Smooth muscle cell (in vitro differentiated cells): ENCODE measurements around the gene CD46. TPM values are rescaled to one million over a fixed set of nuclear protein-coding genes. Genes with fewer than 3 reads are reported as not detected.

Source experiments
- DNase-seq: peaks from one replicate; lab custom pipeline; 2025; ENCODE audit not compliant: unreplicated experiment; lab: John Stamatoyannopoulos, UW
- H2AFZ ChIP-seq: fragments of 200-600 bp; sonication (generic); 2 replicates; pipeline ENCODE4 v1.6.0; 2016; ENCODE audit warnings: antibody characterized with exemption, low read depth, mild to moderate bottlenecking
- H3F3A ChIP-seq: fragments of 200-600 bp; sonication (generic); 2 replicates; pipeline ENCODE4 v1.6.0; 2017; ENCODE audit warnings: antibody characterized with exemption, low read depth
- H3K27ac ChIP-seq: fragments of 200-600 bp; sonication (generic); 2 replicates; pipeline ENCODE4 v1.5.1; 2016; ENCODE audit warnings: low read depth, mild to moderate bottlenecking
- H3K27me3 ChIP-seq: fragments of 200-600 bp; sonication (generic); 2 replicates; pipeline ENCODE4 v1.6.1; 2016; ENCODE audit warnings: low read depth, mild to moderate bottlenecking
- H3K36me3 ChIP-seq: fragments of 200-600 bp; sonication (generic); 2 replicates; pipeline ENCODE4 v1.5.1; 2016; ENCODE audit warnings: low read depth
- H3K4me1 ChIP-seq: fragments of 200-600 bp; sonication (generic); 2 replicates; pipeline ENCODE4 v1.5.1; 2016; ENCODE audit warnings: low read depth
- H3K4me2 ChIP-seq: fragments of 200-600 bp; sonication (generic); 2 replicates; pipeline ENCODE4 v1.6.0; 2016; ENCODE audit warnings: mild to moderate bottlenecking
- H3K4me3 ChIP-seq: fragments of 200-600 bp; sonication (generic); 2 replicates; pipeline ENCODE4 v1.5.1; 2016; ENCODE audit warnings: mild to moderate bottlenecking
- H3K79me2 ChIP-seq: fragments of 200-600 bp; sonication (generic); 2 replicates; pipeline ENCODE4 v1.6.0; 2016; ENCODE audit warnings: low read depth, mild to moderate bottlenecking
- H3K9ac ChIP-seq: fragments of 200-600 bp; sonication (generic); 2 replicates; pipeline ENCODE4 v1.6.0; 2016; ENCODE audit warnings: low read depth
- H3K9me3 ChIP-seq: fragments of 200-600 bp; sonication (generic); replicated peaks from 2 replicates; pipeline ENCODE4 v1.5.1; 2016; ENCODE audit warnings: low read depth
- H4K20me1 ChIP-seq: fragments of 200-600 bp; sonication (generic); 2 replicates; pipeline ENCODE4 v1.6.0; 2016; ENCODE audit warnings: low read depth
- WGBS: methylation state at CpG from one replicate; pipeline ENCODE4 v1.1.7; 2016; ENCODE audit warnings: low lambda C conversion rate; 5-methylcytosine and 5-hydroxymethylcytosine counted together
- polyA plus RNA-seq: library from polyadenylated mRNA; unstranded; fragments of >200 nt; fragmentation: Nextera tagmentation; extraction: Ambion mirVana; gene quantifications from 2 replicates; pipeline ENCODE4 v1.2.1, GENCODE V29; 2016
- total RNA-seq: library from RNA; depleted of rRNA; stranded (reverse); fragments of >200 nt; gene quantifications from 2 replicates; pipeline ENCODE4 v1.2.3, GENCODE V29; 2014
- TF ChIP-seq, protein P1 (sequence below): fragments of 200-600 bp; sonication (generic); IDR thresholded peaks from 2 replicates; pipeline ENCODE4 v1.5.1; 2017; ENCODE audit warnings: borderline replicate concordance, mild to moderate bottlenecking, antibody characterized with exemption; ENCODE audit not compliant: insufficient read depth, poor library complexity, severe bottlenecking

The CD46 gene
- total and polyA plus RNA-seq, 2 experiments from 2014 or later = 117 to 234 TPM

- peak overlapping the region; percentile 8 for H3K4me2 ChIP-seq
- DNase-seq = no peak
- TF ChIP-seq, protein P1, sequence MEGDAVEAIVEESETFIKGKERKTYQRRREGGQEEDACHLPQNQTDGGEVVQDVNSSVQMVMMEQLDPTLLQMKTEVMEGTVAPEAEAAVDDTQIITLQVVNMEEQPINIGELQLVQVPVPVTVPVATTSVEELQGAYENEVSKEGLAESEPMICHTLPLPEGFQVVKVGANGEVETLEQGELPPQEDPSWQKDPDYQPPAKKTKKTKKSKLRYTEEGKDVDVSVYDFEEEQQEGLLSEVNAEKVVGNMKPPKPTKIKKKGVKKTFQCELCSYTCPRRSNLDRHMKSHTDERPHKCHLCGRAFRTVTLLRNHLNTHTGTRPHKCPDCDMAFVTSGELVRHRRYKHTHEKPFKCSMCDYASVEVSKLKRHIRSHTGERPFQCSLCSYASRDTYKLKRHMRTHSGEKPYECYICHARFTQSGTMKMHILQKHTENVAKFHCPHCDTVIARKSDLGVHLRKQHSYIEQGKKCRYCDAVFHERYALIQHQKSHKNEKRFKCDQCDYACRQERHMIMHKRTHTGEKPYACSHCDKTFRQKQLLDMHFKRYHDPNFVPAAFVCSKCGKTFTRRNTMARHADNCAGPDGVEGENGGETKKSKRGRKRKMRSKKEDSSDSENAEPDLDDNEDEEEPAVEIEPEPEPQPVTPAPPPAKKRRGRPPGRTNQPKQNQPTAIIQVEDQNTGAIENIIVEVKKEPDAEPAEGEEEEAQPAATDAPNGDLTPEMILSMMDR = no peak
- H2AFZ ChIP-seq = no peak overlapping the region
- no peaks in the 10 kb centered on the region for H3F3A ChIP-seq
- no peak overlapping the region for H3K9ac ChIP-seq
- H4K20me1 ChIP-seq = no peaks in the 10 kb centered on the region
- 97% methylated on average over 2 of the region's 2 CpGs for WGBS
- H3K4me3 ChIP-seq = no peak overlapping the region
- no peak overlapping the region for H3K27ac ChIP-seq
- no peaks in the 10 kb centered on the region for H3K27me3 ChIP-seq
- H3K4me1 ChIP-seq = peaks cover 11% of the 10 kb centered on the region
- no peaks in the 10 kb centered on the region for H3K79me2 ChIP-seq
- no peaks in the 10 kb centered on the region for H3K9me3 ChIP-seq
- H3K36me3 ChIP-seq = no peaks in the 10 kb centered on the region
Measured at GRCh38 chr1:207810173-207810572, 58.3 kb downstream of the CD46 start.

DNA sequence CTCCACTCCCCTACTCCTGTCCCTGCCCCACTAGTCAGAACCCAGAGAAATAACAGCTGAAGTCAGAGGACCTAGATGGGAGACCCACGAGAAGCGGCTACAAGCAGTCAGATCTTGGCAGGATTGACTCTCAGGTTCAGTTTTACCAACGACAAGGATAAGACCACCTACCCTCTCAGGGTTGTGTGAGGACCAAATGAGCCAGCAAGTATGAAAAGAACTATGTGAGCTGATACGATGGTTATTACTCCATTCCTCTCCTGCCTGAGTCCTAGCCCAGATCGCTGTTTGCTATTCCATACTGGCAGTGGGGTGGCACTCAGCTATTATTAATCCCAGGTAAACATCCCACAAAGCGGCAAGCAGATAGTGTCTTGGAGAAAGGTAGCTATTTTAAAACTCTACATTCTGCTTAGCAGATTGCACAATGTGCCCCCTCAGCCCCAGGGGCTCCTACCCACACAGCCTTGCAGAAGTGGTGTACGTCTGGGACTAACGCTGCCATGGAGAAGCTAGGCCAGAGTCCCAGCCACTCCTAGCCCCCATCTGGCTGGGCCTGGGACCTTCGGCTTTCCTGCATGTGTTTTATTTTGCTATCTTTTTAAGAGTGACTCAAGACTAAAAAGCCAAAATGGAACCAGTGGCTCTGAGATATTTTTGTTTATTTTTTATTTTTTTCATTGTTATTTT, 58.9 kb downstream of the CD46 start:
- no peak for DNase-seq
- Histone ChIP-seq H3K9ac (no peak overlapping the region), H2AFZ (no peak overlapping the region), H3K27me3 (no peaks in the 10 kb centered on the region), H3K79me2 (no peaks in the 10 kb centered on the region), H3F3A (no peaks in the 10 kb centered on the region), H3K36me3 (no peaks in the 10 kb centered on the region), H3K9me3 (no peaks in the 10 kb centered on the region), H4K20me1 (no peaks in the 10 kb centered on the region), H3K27ac (no peak overlapping the region), H3K4me3 (no peak overlapping the region), H3K4me1 (peaks cover 6% of the 10 kb centered on the region), H3K4me2 (peak overlapping the region; percentile 8)
- WGBS = 92% methylated on average over 9 of the region's 9 CpGs
- TF ChIP-seq, protein P1 = no peak

- H4K20me1 ChIP-seq = no peaks in the 10 kb centered on the region
- H3K36me3 ChIP-seq = no peaks in the 10 kb centered on the region
- peaks cover 6% of the 10 kb centered on the region for H3K4me1 ChIP-seq
Measured at GRCh38 chr1:207811319-207811718, 59.5 kb downstream of the CD46 start.

More at GRCh38 chr1:207811319-207811718, 59.5 kb downstream of the CD46 start:
- 94% methylated on average over 8 of the region's 8 CpGs for WGBS
- no peak overlapping the region for H2AFZ ChIP-seq
- TF ChIP-seq, protein P1 = no peak
- H3K4me2 ChIP-seq = no peak overlapping the region
- H3F3A ChIP-seq = no peaks in the 10 kb centered on the region
- no peak overlapping the region for H3K4me3 ChIP-seq
- no peak for DNase-seq
- H3K27me3 ChIP-seq = no peaks in the 10 kb centered on the region
- H3K9ac ChIP-seq = no peak overlapping the region
- no peaks in the 10 kb centered on the region for H3K79me2 ChIP-seq
- no peak overlapping the region for H3K27ac ChIP-seq
- no peaks in the 10 kb centered on the region for H3K9me3 ChIP-seq
